HG03066 (cell line): Measurements from ENCODE around the gene LIMK1.

ENCODE experiments used
- ATAC-seq: cut with Tn5 transposase; IDR thresholded peaks from one replicate; pipeline ENCODE4 v1.9.1; 2021; ENCODE audit warnings: low read depth; ENCODE audit not compliant: unreplicated experiment

LIMK1 gene

GRCh38 chr7:74053589-74054186, 29.9 kb upstream of the LIMK1 start:
- no peak for ATAC-seq

DNA sequence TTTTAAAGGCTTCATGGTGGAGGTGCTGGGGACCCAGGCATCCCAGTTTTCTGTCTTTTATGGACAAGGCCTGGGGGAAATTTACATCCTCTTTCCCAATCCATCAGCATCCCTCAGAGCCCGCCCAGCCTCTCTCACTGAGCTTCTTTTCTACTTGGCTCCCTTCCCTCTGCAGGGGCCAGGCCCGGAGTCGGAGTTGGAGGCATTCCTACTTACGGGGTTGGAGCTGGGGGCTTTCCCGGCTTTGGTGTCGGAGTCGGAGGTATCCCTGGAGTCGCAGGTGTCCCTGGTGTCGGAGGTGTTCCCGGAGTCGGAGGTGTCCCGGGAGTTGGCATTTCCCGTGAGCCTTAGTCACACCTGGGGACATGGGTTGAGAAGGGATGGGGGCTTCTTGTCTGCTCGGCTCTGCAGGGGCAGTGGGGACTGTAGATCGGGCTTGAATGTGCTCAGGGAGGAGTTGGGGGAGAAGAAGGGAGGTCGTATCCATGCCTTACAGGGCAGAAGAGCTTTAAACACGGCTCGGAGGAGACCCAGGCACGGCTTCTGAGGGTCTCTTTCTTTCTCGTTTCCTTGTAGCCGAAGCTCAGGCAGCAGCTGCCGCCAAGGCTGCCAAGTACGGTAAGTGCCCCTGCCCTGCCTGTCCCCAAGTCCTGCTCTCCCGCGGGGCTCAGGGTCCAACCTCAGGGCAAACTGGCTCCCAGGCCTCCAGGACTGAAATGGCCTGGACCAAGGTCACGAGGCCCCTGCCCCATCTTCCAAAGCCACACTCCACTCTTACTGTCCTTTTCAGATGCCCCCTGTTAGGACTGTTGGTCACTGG, 27.3 kb upstream of the LIMK1 start:
- ATAC-seq: no peak

GRCh38 chr7:74057216-74057925, 26.2 kb upstream of the LIMK1 start:
- no peak for ATAC-seq

GRCh38 chr7:74057987-74058386, 25.6 kb upstream of the LIMK1 start:
- no peak for ATAC-seq

DNA sequence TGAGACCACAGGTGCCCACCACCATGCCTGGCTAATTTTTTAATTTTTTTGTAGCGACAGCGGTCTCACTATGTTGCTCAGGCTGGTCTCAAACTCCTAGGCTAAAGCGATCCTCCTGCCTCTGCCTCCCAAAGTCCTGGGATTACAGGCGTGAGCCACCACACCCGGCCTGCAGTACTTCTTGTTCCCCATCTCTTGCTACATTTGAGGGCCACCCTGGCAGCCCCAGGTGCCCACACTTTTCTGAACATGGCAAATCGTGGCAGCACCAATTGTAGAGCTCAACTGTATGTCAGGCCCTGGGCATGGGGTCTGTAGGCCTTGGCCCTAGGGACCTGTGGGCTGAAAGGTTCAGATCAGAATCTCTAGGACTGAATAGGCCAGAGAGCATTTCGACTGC, 25.1 kb upstream of the LIMK1 start:
- ATAC-seq: no peak

- no peak for ATAC-seq
These were observed 24.6 kb upstream of the LIMK1 start for GRCh38 chr7:74059037-74059436.

- no peak for ATAC-seq
These were observed 23.7 kb upstream of the LIMK1 start for GRCh38 chr7:74059681-74060588.

DNA sequence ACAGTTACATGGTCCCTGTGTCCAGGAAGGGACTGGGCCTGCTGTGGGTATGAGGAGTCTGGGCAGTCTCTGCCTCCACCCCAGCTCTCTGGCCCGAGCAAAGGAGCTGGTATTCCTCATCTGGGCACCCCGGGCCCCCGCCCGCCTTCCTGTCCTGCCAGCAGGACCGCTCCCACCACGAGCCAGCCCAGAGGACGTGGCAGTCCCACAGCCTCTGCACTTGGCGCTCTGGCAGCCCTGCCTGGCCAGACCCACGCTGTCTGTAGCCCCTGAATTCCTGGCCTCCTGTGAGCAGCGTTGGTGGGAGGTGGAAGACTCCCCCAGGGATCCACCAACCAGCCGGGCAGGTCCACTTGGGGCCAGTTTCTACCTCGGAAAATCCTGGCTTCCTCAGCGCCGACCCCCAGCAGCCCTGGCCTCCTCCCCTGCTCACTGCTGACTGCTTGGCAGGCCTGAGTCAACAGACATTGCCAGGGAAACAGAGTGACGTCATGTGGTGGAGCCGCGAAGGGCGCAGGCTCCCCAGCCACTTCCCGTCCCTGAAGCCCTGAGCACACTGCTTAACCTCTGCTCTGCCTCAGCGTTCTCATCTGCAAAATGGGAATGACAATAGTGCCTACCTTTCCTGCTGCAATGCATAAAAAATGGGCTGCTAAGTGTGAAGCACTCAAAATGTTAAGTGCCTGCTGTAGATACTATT, 21.6 kb upstream of the LIMK1 start:
- ATAC-seq: no peak

GRCh38 chr7:74063223-74063641, 20.4 kb upstream of the LIMK1 start:
- ATAC-seq: no peak

GRCh38 chr7:74063646-74064045, 20.0 kb upstream of the LIMK1 start:
- no peak for ATAC-seq

GRCh38 chr7:74064696-74065095, 18.9 kb upstream of the LIMK1 start:
- ATAC-seq: no peak

GRCh38 chr7:74066626-74067025, 17.0 kb upstream of the LIMK1 start:
- no peak for ATAC-seq

- ATAC-seq: no peak
These were observed 15.1 kb upstream of the LIMK1 start for GRCh38 chr7:74068378-74069085.

- no peak for ATAC-seq
These were observed 14.5 kb upstream of the LIMK1 start for GRCh38 chr7:74069086-74069541.

DNA sequence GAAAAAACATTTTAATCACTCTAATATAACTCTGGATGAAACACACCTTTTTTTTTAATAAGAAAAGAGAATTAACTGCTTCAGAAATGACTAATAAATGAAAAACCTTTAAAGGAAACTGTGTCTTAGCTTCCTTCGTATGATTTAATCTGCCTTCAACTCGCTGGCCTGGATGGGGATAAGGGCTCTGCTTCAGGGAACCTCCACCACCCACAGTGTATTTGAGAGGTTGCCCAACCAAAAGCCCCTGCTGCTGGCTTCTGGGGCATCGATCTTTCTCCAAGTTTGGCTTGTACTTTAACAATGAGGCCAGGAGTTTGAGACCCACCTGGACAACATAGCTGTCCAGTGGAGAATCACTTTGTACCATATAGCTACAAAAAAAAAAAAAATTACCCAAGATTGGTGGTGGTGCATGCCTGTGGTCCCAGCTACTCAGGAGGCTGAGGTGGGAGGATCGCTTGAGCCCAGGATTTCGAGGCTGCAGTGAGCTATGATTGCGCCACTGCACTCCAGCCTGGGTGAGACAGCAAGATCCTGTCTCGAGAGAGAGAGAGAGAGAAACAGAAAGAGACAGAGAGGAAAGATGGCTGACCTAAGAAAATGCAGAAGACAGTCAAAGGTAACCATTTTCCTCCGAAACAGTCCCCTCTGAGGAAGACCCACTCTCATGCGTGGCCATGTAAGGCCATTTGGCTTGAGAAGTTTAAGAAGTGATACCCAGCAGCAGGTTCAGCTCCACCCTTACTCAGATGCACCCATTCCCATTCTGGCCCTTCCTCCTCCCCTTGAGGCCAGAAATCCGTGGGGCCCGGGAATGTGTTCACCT, 13.6 kb upstream of the LIMK1 start:
- no peak for ATAC-seq

- no peak for ATAC-seq
These were observed 13.0 kb upstream of the LIMK1 start for GRCh38 chr7:74070619-74070921.

DNA sequence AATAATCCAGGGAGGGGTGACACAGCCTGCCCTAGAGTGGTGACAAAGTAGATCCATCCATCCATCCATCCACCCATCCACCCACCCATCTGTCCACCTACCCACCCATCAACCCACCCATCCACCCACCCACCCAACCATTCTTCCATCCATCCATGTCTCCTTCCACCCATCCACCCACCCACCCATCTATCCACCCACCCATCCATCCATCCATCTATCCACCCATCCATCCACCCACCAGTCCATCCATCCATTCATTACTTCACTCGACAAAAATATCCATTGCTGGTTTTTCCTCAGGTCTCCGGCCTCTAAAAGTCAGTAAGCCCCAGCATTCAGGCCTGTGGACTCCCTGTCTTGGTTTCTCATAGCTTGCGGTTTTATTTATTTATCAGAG, 12.5 kb upstream of the LIMK1 start:
- ATAC-seq: no peak

- no peak for ATAC-seq
These were observed 8.8 kb upstream of the LIMK1 start for GRCh38 chr7:74074770-74075169.

- no peak for ATAC-seq
These were observed 5.1 kb upstream of the LIMK1 start for GRCh38 chr7:74078461-74078860.
